ENCODE measurements around the gene WBP1L.
A peak's percentile ranks its signal among the peaks of the same experiment; 100 is the strongest.
"Not testable (repeated sequence)": the region's sequence is repeated elsewhere in the genome, so short reads cannot be mapped to it uniquely, and the experiment has no call there.

WBP1L gene

GRCh38 chr10:102745157-102745556 lies 1.4 kb downstream of the WBP1L start:
- TF ChIP-seq CTCF (IDR thresholded peaks at IDR 0.05; ENCODE audit: low read depth, low read length) = no peak
- H3K4me3 ChIP-seq (ENCODE audit: low read depth, low read length) = peak overlapping the region; percentile 99; the same call in 1 of the 2 replicates

GRCh38 chr10:102752266-102752930 lies 8.7 kb downstream of the WBP1L start:
- no peak overlapping the region for H3K4me3 ChIP-seq (ENCODE audit: low read depth, low read length)
- TF ChIP-seq CTCF (IDR thresholded peaks at IDR 0.05; ENCODE audit: low read depth, low read length) = no peak

- peak; percentile 53 for TF ChIP-seq CTCF (IDR thresholded peaks at IDR 0.05; ENCODE audit: low read depth, low read length)
- no peak overlapping the region for H3K4me3 ChIP-seq (ENCODE audit: low read depth, low read length)
Observed at GRCh38 chr10:102752934-102753664, 9.4 kb downstream of the WBP1L start.

- TF ChIP-seq CTCF (IDR thresholded peaks at IDR 0.05; ENCODE audit: low read depth, low read length) = no peak
Observed at GRCh38 chr10:102753718-102754117, 10.0 kb downstream of the WBP1L start.

GRCh38 chr10:102757323-102757722 lies 13.6 kb downstream of the WBP1L start:
- H3K4me3 ChIP-seq (ENCODE audit: low read depth, low read length) = no peak overlapping the region
- TF ChIP-seq CTCF (IDR thresholded peaks at IDR 0.05; ENCODE audit: low read depth, low read length) = no peak

More at GRCh38 chr10:102753718-102754117, 10.0 kb downstream of the WBP1L start:
- H3K4me3 ChIP-seq (ENCODE audit: low read depth, low read length) = no peak overlapping the region

- TF ChIP-seq CTCF (IDR thresholded peaks at IDR 0.05; ENCODE audit: low read depth, low read length) = no peak
- H3K4me3 ChIP-seq (ENCODE audit: low read depth, low read length) = no peak overlapping the region
Observed at GRCh38 chr10:102758240-102758932, 14.6 kb downstream of the WBP1L start.

GRCh38 chr10:102758933-102759262 lies 15.2 kb downstream of the WBP1L start:
- not testable (repeated sequence) for H3K4me3 ChIP-seq (ENCODE audit: low read depth, low read length)

Data from WI38 (cell line).